Neural cell (in vitro differentiated cells): ENCODE results near the gene IAH1. TPM values are rescaled to one million over a fixed set of nuclear protein-coding genes. Genes with fewer than 3 reads are reported as not detected.

Source experiments
- H2AFZ ChIP-seq: fragments of 200-600, 300-800 bp; sonication (generic), shearing (Covaris generic); 2 replicates; pipeline ENCODE4 v1.6.0; 2014; ENCODE audit warnings: low read depth, mild to moderate bottlenecking, antibody characterized with exemption, low read length, moderate library complexity
- H3F3A ChIP-seq: fragments of 200-600 bp; shearing (Covaris generic); 2 replicates; pipeline ENCODE4 v1.6.1; 2016; ENCODE audit warnings: mild to moderate bottlenecking, moderate library complexity, mixed read lengths, antibody characterized with exemption, low read length; ENCODE audit not compliant: insufficient read depth, poor library complexity, severe bottlenecking
- H3K27ac ChIP-seq: fragments of 200-600, 300-800 bp; sonication (generic), shearing (Covaris generic); 2 replicates; pipeline ENCODE4 v1.5.1; 2014; ENCODE audit warnings: mild to moderate bottlenecking, low read length, moderate library complexity
- H3K27me3 ChIP-seq: fragments of 300-800, 200-600 bp; sonication (generic), shearing (Covaris generic); 2 replicates; pipeline ENCODE4 v1.6.0; 2014; ENCODE audit warnings: mild to moderate bottlenecking, low read depth, low read length, moderate library complexity; ENCODE audit not compliant: insufficient read depth
- H3K36me3 ChIP-seq: fragments of 300-800, 200-600 bp; sonication (generic), shearing (Covaris generic); 2 replicates; pipeline ENCODE4 v1.5.1; 2014; ENCODE audit warnings: mild to moderate bottlenecking, antibody characterized with exemption, low read length, moderate library complexity; ENCODE audit not compliant: insufficient read depth
- H3K4me2 ChIP-seq: fragments of 300-800, 200-600 bp; sonication (generic), shearing (Covaris generic); 2 replicates; pipeline ENCODE4 v1.6.0; 2014; ENCODE audit warnings: mild to moderate bottlenecking, low read length
- H3K4me3 ChIP-seq: fragments of 300-800, 200-600 bp; sonication (generic), shearing (Covaris generic); 2 replicates; pipeline ENCODE4 v1.5.1; 2014; ENCODE audit warnings: mild to moderate bottlenecking, low read length, moderate library complexity
- H3K79me2 ChIP-seq: fragments of 200-600 bp; shearing (Covaris generic); replicated peaks from 2 replicates; pipeline ENCODE4 v1.6.0; 2014; ENCODE audit warnings: mild to moderate bottlenecking, low read length, moderate library complexity; ENCODE audit not compliant: insufficient read depth
- H3K9ac ChIP-seq: fragments of 300-800, 200-600 bp; sonication (generic), shearing (Covaris generic); 2 replicates; pipeline ENCODE4 v1.6.1; 2016; ENCODE audit warnings: mild to moderate bottlenecking, low read length, mixed read lengths
- H3K9me2 ChIP-seq: fragments of 200-600 bp; shearing (Covaris generic); 2 replicates; pipeline ENCODE4 v1.6.1; 2016; ENCODE audit warnings: mild to moderate bottlenecking, low read length, mixed read lengths; ENCODE audit not compliant: insufficient read depth
- H3K9me3 ChIP-seq: fragments of 200-600, 300-800 bp; sonication (generic), shearing (Covaris generic); 2 replicates; pipeline ENCODE4 v1.6.1; 2016; ENCODE audit warnings: mild to moderate bottlenecking, mixed run types, low read length, moderate library complexity, mixed read lengths
- H4K20me1 ChIP-seq: fragments of 200-600 bp; shearing (Covaris generic); 2 replicates; pipeline ENCODE4 v1.6.1; 2016; ENCODE audit warnings: mild to moderate bottlenecking, mixed run types; ENCODE audit not compliant: insufficient read depth
- CTCF ChIP-seq: fragments of 450-650 bp; IDR thresholded peaks from 2 replicates; pipeline ENCODE4 v1.5.1; 2014; ENCODE audit warnings: antibody characterized with exemption, mild to moderate bottlenecking, moderate library complexity; ENCODE audit not compliant: poor library complexity, severe bottlenecking
- EP300 ChIP-seq: fragments of 450-650 bp; conservative IDR thresholded peaks from 2 replicates; pipeline ENCODE4 v1.6.1; 2014; ENCODE audit warnings: antibody characterized with exemption, mild to moderate bottlenecking, moderate library complexity; ENCODE audit not compliant: poor library complexity, severe bottlenecking
- EZH2 ChIP-seq: fragments of 200-600, 300-800 bp; shearing (Covaris generic), sonication (generic); IDR thresholded peaks from 2 replicates; pipeline ENCODE4 v1.6.1; 2014; ENCODE audit warnings: antibody characterized with exemption, low read length, borderline replicate concordance, mild to moderate bottlenecking; ENCODE audit not compliant: insufficient read depth, poor library complexity, severe bottlenecking
- MXI1 ChIP-seq: fragments of 450-650 bp; conservative IDR thresholded peaks from 2 replicates; pipeline ENCODE4 v1.6.1; 2014; ENCODE audit warnings: antibody characterized with exemption, mild to moderate bottlenecking; ENCODE audit not compliant: poor library complexity, severe bottlenecking
- POLR2AphosphoS5 ChIP-seq: IDR thresholded peaks from 2 replicates; pipeline ENCODE4 v1.6.1; 2012
- RAD21 ChIP-seq: fragments of 450-650 bp; conservative IDR thresholded peaks from 2 replicates; pipeline ENCODE4 v1.6.1; 2014; ENCODE audit warnings: antibody characterized with exemption, mild to moderate bottlenecking, moderate library complexity
- REST ChIP-seq: IDR thresholded peaks from 2 replicates; pipeline ENCODE4 v1.6.1; 2012; ENCODE audit warnings: borderline replicate concordance
- SMC3 ChIP-seq: fragments of 450-650 bp; conservative IDR thresholded peaks from 2 replicates; pipeline ENCODE4 v1.6.1; 2014; ENCODE audit warnings: antibody characterized with exemption, mild to moderate bottlenecking, moderate library complexity; ENCODE audit not compliant: poor library complexity
- TAF1 ChIP-seq: IDR thresholded peaks from 2 replicates; pipeline ENCODE4 v1.6.1; 2012; ENCODE audit warnings: low read depth
- polyA plus RNA-seq: library from polyadenylated mRNA; depleted of rRNA; stranded (reverse); fragments of >200 nt; gene quantifications from 2 replicates; pipeline ENCODE4 v1.2.3, GENCODE V29; 2014

Gene IAH1
- polyA plus RNA-seq, 1 donor from 2014 or later = 33.0 TPM

GRCh38 chr2:9473985-9474360 is 378 bp upstream of the IAH1 start:
- H3K4me3 ChIP-seq = peak overlapping the region; percentile 66
- H3K9ac ChIP-seq = peak overlapping the region; percentile 55
- H2AFZ ChIP-seq = no peak overlapping the region
- no peaks in the 10 kb centered on the region for H3K27me3 ChIP-seq
- no peaks in the 10 kb centered on the region for H3K36me3 ChIP-seq
- H3F3A ChIP-seq = no peaks in the 10 kb centered on the region
- no peak for TF ChIP-seq TAF1
- no peak for TF ChIP-seq SMC3
- no peak for TF ChIP-seq EP300
- TF ChIP-seq MXI1 = no peak
- no peak for TF ChIP-seq REST
- TF ChIP-seq RAD21 = no peak
- TF ChIP-seq POLR2AphosphoS5 = no peak
- no peak for TF ChIP-seq CTCF
- no peak for TF ChIP-seq EZH2
- no peaks in the 10 kb centered on the region for H3K9me3 ChIP-seq
- H4K20me1 ChIP-seq = no peaks in the 10 kb centered on the region
- no peak overlapping the region for H3K27ac ChIP-seq
- H3K79me2 ChIP-seq = no peaks in the 10 kb centered on the region
- H3K9me2 ChIP-seq = no peaks in the 10 kb centered on the region
- no peak overlapping the region for H3K4me2 ChIP-seq

GRCh38 chr2:9477914-9478313 is 3.6 kb downstream of the IAH1 start:
- no peak for TF ChIP-seq TAF1
- TF ChIP-seq POLR2AphosphoS5 = no peak
- TF ChIP-seq CTCF = no peak
- no peak for TF ChIP-seq REST
- no peak for TF ChIP-seq RAD21
- no peak for TF ChIP-seq EP300
- TF ChIP-seq SMC3 = no peak
- TF ChIP-seq MXI1 = no peak
- TF ChIP-seq EZH2 = no peak
- Histone ChIP-seq H3K9me3 (no peaks in the 10 kb centered on the region), H3K9ac (no peak overlapping the region), H3K27ac (no peak overlapping the region), H3K27me3 (no peaks in the 10 kb centered on the region), H3K4me3 (no peak overlapping the region), H3K79me2 (no peaks in the 10 kb centered on the region), H3K36me3 (no peaks in the 10 kb centered on the region), H4K20me1 (no peaks in the 10 kb centered on the region), H3K4me2 (no peak overlapping the region), H2AFZ (no peak overlapping the region), H3F3A (no peaks in the 10 kb centered on the region), H3K9me2 (no peaks in the 10 kb centered on the region)
